BE2C (cell line): ENCODE data around the gene BSN.

Source experiments
- DNase-seq: peaks from one replicate; pipeline ENCODE4 v3.0.0-alpha.2; 2020
- H3K27me3 ChIP-seq: fragments of 250-450 bp; sonication (Bioruptor Pico); 2 replicates; pipeline ENCODE4 v1.5.1; 2020; ENCODE audit warnings: mild to moderate bottlenecking
- H3K36me3 ChIP-seq: fragments of 250-450 bp; sonication (Bioruptor Pico); 2 replicates; pipeline ENCODE4 v1.5.1; 2020; ENCODE audit warnings: mild to moderate bottlenecking
- H3K4me1 ChIP-seq: fragments of 250-450 bp; sonication (Bioruptor Pico); 2 replicates; pipeline ENCODE4 v1.5.1; 2020
- H3K4me3 ChIP-seq: 2 replicates; pipeline ENCODE4 v1.5.1; 2011; ENCODE audit warnings: low read depth, low read length
- H3K9me3 ChIP-seq: fragments of 250-450 bp; sonication (Bioruptor Pico); 2 replicates; pipeline ENCODE4 v1.5.1; 2020
- CTCF ChIP-seq: IDR thresholded peaks from 2 replicates; pipeline ENCODE4 v1.5.1; 2012; ENCODE audit warnings: mild to moderate bottlenecking, low read depth, low read length

The BSN gene

GRCh38 chr3:49629866-49630265, 75.6 kb downstream of the BSN start:
- Histone ChIP-seq H3K27me3 (no peaks in the 10 kb centered on the region), H3K9me3 (no peaks in the 10 kb centered on the region), H3K36me3 (peaks cover 4% of the 10 kb centered on the region), H3K4me1 (no peaks in the 10 kb centered on the region), H3K4me3 (no peak overlapping the region)
- no peak for TF ChIP-seq CTCF
- no peak for DNase-seq

GRCh38 chr3:49630784-49631183, 76.5 kb downstream of the BSN start:
- no peaks in the 10 kb centered on the region for H3K36me3 ChIP-seq
- H3K9me3 ChIP-seq = no peaks in the 10 kb centered on the region
- no peaks in the 10 kb centered on the region for H3K4me1 ChIP-seq
- H3K27me3 ChIP-seq = no peaks in the 10 kb centered on the region
- no peak for DNase-seq
- no peak overlapping the region for H3K4me3 ChIP-seq
- no peak for TF ChIP-seq CTCF

- 0 out of 2 replicates have a peak, but pooled peaks have one; percentile 3 for TF ChIP-seq CTCF
- no peaks in the 10 kb centered on the region for H3K9me3 ChIP-seq
These were observed 80.5 kb downstream of the BSN start for GRCh38 chr3:49634736-49635135.

GRCh38 chr3:49636883-49637609, 82.8 kb downstream of the BSN start:
- TF ChIP-seq CTCF = no peak
- Histone ChIP-seq H3K4me3 (no peak overlapping the region), H3K4me1 (no peaks in the 10 kb centered on the region), H3K9me3 (no peaks in the 10 kb centered on the region), H3K36me3 (no peaks in the 10 kb centered on the region), H3K27me3 (no peaks in the 10 kb centered on the region)
- DNase-seq = no peak

More at GRCh38 chr3:49634736-49635135, 80.5 kb downstream of the BSN start:
- DNase-seq = peak; percentile 23
- no peaks in the 10 kb centered on the region for H3K36me3 ChIP-seq
- H3K4me3 ChIP-seq = no peak overlapping the region
- H3K27me3 ChIP-seq = no peaks in the 10 kb centered on the region
- no peaks in the 10 kb centered on the region for H3K4me1 ChIP-seq

GRCh38 chr3:49638445-49638844, 84.2 kb downstream of the BSN start:
- H3K9me3 ChIP-seq = no peaks in the 10 kb centered on the region
- no peaks in the 10 kb centered on the region for H3K27me3 ChIP-seq
- H3K4me3 ChIP-seq = no peak overlapping the region
- no peaks in the 10 kb centered on the region for H3K36me3 ChIP-seq
- DNase-seq = no peak
- no peak for TF ChIP-seq CTCF
- H3K4me1 ChIP-seq = no peaks in the 10 kb centered on the region

- H3K27me3 ChIP-seq = no peaks in the 10 kb centered on the region
- no peak overlapping the region for H3K4me3 ChIP-seq
- no peak for TF ChIP-seq CTCF
- no peak for DNase-seq
- no peaks in the 10 kb centered on the region for H3K4me1 ChIP-seq
- no peaks in the 10 kb centered on the region for H3K36me3 ChIP-seq
- no peaks in the 10 kb centered on the region for H3K9me3 ChIP-seq
These were observed 85.3 kb downstream of the BSN start for GRCh38 chr3:49639551-49639950.
